Retinal pigment epithelial cell (primary cell): Measurements from ENCODE around the gene PPP1R13B.
A peak's percentile ranks its signal among the peaks of the same experiment; 100 is the strongest.
"Not testable (repeated sequence)": the region's sequence is repeated elsewhere in the genome, so short reads cannot be mapped to it uniquely, and the experiment has no call there.

Experiments used
- DNase-seq: peaks from one replicate; pipeline ENCODE4 v3.0.0-alpha.2; 2010; ENCODE audit warnings: low read depth
- H3K4me3 ChIP-seq: 2 replicates; pipeline ENCODE4 v1.5.1; 2011; ENCODE audit warnings: mild to moderate bottlenecking, low read length, control low read depth, moderate library complexity
- TF ChIP-seq, protein P1 (sequence below): conservative IDR thresholded peaks from 2 replicates; pipeline ENCODE4 v1.5.1; 2011; ENCODE audit warnings: low read depth, low read length, control low read depth, inconsistent platforms

PPP1R13B gene

DNA sequence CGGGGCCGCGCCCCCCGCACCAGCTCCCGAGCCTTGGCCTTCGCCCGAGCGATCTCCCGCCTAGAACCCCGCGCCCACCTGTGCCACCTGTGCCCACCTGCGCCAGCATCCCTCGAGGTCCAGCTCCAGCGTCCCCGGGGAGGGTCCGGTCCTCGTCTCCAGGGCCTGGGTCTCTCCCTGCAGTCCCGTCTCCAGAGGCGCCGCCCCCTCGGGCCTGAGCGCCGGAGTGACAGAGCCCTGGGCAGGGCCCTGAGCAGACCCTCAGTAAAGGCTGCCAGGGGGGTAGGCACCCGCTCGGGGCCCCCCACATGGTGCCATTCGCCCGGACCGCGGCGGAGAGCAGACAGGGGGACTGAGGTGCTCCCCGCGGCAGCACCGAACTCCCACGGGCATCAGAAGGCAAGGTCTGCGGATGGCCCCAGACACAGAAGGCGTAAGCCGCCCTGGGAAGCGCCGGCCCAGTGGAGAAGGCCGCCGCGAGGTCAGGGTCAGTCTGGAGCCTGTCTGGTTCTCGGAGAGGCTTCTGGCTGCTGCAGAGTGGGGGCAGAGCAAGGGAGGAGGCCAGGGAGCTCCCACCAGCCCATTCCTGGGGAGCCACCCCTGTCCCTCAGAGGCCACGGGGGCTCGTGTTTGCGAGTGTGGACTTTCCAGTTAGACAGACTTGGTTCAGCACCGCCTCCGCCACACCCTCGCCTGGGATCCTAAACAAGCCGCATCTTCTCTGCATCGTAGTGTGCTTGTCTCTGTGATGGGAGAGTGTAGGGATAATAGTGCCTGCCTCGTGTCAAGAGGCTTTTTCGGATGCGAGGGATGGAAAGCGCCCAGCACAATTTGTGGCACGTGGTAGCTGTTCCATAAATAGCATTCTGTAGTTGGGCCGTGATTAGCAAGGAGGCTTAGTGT is 1.1 kb upstream of the PPP1R13B start:
- TF ChIP-seq, protein P1, sequence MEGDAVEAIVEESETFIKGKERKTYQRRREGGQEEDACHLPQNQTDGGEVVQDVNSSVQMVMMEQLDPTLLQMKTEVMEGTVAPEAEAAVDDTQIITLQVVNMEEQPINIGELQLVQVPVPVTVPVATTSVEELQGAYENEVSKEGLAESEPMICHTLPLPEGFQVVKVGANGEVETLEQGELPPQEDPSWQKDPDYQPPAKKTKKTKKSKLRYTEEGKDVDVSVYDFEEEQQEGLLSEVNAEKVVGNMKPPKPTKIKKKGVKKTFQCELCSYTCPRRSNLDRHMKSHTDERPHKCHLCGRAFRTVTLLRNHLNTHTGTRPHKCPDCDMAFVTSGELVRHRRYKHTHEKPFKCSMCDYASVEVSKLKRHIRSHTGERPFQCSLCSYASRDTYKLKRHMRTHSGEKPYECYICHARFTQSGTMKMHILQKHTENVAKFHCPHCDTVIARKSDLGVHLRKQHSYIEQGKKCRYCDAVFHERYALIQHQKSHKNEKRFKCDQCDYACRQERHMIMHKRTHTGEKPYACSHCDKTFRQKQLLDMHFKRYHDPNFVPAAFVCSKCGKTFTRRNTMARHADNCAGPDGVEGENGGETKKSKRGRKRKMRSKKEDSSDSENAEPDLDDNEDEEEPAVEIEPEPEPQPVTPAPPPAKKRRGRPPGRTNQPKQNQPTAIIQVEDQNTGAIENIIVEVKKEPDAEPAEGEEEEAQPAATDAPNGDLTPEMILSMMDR, result no peak
- DNase-seq, result no peak
- peak overlapping the region; percentile 46 for H3K4me3 ChIP-seq

DNA sequence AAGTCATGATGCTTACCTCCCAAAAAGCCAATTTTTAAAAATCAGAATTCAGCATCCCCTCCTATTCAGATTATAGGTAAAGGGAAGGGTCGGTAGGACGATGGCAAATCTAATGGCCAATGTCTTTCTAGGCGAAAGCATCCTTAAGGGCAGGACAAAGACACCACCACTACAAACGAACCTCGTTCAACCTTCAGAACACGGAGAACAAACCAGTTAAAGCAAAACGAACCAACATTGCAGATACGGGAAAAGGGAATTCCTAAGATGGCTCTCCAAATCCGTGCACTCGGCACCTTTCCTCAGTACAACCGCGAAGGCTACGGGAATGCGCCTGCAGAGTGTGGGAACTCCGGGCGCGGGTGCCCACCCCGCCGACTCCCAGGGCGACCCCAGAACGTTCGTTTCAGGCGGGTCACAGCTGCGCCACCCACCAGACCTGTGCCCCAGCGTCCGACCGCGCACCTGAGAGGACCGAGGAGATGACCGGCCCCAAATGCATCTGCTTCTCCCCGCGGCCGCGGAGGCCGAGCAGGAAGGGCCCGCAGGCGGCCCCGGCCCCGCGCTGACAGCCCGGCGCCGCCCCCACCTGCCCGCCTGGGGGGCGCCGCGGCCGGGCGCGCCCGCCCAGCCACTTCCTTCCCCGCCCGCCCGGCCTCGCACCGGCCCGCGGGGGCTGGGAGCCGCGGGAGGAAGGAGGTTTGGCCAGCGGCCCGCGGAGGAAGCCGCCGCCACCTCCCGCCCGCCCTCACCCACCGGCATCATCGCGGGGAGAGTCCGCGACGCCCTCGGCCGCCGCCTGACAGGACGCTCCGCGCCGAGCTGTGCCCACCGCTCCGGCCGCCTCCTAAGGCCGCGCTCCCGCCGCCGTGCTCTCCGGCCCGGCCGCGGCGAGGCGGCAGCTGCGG is 578 bp downstream of the PPP1R13B start:
- DNase-seq, result no peak
- H3K4me3 ChIP-seq, result peak overlapping the region; percentile 79
- TF ChIP-seq, protein P1, result no peak

DNA sequence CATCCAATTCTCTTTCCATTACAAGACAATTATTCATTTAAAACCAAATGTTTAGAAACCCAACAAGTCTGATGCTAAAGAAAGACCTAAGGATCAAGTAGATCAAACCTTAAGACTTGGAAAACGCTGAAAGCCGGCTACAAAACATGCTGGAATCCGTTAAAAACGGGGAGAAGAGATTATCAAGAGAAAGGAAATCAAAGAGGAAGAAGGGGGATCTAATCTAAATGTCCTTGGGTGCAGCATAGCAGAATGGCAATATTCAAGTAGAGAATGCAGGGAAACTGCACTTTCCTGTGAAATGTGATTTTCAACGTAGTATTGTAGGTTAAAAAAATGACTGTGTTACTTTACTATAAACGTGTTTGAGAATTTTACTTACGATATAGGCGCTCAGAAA is 1.3 kb downstream of the PPP1R13B start:
- peak overlapping the region; percentile 79 for H3K4me3 ChIP-seq
- no peak for DNase-seq
- TF ChIP-seq, protein P1, result no peak

DNA sequence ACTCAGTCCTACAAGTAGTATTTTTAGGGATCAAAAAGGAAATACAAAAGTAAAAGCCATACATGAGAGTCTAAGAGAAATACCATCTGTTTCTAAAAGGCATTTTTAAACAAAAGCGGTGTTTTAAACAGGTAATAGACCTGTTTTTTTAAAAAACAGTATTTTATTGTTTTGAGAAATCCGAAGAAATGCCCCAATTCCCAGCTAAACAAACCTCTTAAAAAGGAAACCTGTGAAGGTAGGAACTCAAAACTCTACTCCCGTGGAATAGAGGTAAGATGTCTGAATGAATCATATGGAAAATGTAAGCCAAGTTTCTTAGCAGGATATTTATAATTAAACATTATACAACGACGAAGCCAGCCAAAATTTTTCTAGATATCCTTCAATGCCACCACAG is 2.0 kb downstream of the PPP1R13B start:
- TF ChIP-seq, protein P1, result no peak
- no peak overlapping the region for H3K4me3 ChIP-seq
- no peak for DNase-seq

DNA sequence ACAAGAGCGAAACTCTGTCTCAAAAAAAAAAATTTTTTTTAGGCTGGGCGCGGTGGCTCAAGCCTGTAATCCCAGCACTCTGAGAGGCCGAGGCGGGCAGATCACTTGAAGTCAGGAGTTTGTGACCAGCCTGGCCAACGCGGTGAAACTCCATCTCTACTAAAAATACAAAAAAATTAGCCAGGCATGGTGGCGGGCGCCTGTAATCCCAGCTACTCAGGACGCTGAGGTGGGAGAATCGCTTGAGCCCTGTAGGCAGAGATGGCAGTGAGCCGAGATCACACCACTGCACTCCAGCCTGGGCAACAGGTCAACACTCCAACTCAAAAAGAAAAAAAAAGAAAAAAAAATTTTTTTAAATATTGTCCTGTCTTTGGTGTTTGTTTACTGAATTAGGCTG is 6.1 kb downstream of the PPP1R13B start:
- not testable (repeated sequence) for DNase-seq, H3K4me3 ChIP-seq

DNA sequence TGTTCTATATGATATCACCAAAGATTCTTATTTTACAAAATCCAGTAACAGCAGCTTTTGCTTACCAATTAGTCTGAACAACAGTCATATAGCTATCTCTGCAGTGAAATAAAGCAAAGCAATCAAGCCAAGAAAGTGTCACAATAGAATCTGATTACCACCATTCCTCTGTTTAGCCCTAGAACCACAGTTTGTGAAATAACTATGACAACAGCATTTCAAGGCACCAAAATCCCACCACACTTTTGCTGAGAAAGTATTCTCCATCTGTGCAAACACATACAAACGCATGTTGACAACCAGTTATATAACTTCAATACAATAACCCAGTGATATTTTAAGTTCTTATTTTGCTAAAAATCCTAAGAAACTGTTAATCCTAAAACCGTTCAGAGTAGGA is 7.4 kb downstream of the PPP1R13B start:
- DNase-seq, result peak; percentile 58
- TF ChIP-seq, protein P1, result no peak
- no peak overlapping the region for H3K4me3 ChIP-seq

DNA sequence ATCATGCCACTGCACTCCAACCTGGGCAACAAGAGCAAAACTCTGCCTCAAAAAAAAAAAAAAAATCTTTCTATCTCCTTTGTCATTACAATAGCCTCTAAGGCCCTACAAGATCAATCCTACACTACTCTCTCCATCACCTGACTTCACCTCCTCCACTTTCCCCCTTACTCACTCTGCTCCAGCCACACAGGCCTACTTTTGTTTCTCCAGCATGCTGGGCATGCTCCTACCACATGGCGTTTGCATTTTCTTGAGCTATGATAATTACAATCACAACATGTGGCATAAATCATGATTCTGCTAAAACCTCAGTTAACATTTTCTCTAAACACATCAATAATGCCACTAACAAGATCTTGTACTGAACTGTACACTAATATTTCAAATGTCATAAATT is 7.8 kb downstream of the PPP1R13B start:
- DNase-seq, result no peak
- TF ChIP-seq, protein P1, result no peak
- H3K4me3 ChIP-seq, result no peak overlapping the region
